Measurements from ENCODE around the gene NCAM2.

NCAM2 gene

DNA sequence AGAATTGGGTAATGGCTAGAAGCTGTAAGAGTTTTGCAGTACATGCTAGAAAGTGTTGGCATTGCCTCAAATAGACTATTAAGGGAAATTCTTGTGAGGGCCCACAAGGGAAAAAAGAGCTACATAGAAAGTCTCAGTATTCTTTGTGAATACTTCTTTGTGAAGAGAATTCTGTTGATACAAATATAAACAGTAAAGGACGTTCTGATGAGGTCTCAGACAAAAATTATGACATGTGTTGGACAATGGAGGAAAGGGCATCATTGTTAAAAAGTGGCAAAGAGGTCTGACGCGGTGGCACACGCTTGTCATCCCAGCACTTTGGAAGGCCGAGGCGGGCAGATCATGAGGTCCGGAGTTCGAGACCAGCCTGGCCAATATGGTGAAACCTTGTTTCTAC lies 458.9 kb downstream of the NCAM2 start:
- DNase-seq (ENCODE audit: low spot score), result no peak

DNA sequence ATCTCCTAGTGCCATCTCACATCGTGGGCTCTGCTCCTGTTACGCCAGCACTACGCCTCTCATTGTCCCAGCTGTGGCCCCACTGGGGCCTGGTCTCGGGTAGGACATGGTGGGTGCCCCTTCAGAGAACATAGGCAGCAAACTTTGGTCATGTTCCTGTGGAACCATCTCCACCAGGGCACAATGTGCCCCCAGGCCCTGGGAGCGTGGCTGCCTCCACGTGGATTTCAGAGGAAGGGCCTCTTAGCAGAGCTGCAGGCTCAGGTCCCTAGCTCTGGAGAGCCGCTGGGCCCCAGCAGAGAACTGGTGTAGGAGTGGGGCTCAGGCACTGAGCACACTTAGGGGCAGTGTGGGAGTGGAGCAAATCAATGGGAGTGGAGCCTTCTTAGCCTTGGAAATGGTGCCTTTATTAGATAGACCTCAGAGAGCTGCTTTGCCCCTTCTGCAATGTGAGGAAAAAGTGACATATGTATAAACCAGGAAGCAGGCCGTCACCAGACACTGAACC lies 460.0 kb downstream of the NCAM2 start:
- DNase-seq (ENCODE audit: low spot score), result no peak

DNA sequence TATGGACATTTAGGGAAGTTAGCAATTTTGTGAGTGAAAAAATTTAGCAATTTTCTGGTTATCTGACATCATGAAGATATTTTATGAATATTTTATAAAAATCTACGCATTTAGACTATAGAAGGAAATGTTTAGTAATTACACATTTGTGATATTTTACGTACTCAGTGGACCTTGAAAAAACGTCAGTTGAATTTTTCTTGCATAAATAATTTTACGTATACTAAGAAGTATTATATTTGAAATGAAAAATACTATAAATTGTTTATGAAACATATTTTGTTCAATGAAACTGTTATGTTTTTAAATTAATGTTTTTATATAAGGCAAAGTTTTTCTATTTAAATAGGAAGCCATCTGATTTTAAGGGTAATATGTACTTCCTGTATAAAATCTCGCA lies 462.8 kb downstream of the NCAM2 start:
- DNase-seq (ENCODE audit: low spot score), result no peak

DNA sequence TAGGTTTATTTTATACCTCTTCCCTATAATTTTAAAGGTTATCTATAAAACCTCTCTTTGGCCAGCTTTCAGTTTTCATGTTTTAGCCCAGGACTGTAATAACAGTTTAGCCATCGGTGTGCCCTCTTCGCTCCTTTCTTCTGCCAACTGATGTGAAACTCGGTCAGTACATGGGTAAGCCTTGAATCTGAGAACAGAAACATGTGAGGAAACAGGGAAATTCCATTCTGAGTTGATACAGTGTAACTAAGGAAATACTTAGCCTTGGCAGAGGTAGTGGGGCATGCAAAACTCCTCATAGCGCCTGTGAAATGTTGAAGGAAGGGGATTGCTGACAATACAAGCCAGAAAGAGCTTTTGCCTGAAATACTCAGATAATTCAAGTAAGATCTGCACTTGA lies 465.2 kb downstream of the NCAM2 start:
- peak; percentile 4 for DNase-seq (ENCODE audit: low spot score)

DNA sequence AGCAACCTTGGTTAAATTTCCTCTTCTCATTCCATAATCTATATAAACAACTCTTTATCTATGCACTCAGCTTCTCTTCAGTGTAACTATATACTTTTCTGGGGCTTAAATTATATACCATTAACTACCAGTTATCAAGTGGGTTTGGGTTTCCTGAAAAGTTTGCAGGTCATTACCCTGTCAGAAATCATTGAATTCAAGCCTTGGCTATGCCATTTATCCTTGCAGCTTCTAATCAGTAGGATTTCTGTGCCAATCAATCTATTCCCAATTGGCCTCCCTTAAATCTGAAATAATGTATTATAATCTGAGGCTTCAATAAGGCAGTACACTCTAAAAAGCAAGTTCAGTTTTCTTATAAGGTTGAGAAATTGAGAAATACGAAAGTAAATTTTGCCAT lies 466.5 kb downstream of the NCAM2 start:
- DNase-seq (ENCODE audit: low spot score), result no peak

DNA sequence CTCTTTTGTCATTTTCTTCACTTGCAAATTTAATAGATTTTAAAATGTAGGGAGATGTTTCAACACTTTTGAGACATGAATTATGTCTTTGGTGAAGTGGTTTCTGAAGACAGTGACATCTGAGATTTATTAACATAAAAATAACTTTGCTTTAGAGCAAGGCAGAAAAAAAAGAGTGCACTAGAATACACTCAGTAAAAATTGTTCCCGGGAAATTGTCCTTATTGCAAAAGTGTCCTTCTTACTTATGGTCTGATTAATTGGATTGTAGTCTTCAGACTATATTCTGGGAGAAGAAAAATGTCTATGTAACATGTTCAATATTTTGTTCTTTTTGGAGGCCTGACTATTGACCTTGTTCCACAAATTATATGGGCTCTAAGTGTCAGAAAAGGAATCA lies 468.5 kb downstream of the NCAM2 start:
- no peak for DNase-seq (ENCODE audit: low spot score)

DNA sequence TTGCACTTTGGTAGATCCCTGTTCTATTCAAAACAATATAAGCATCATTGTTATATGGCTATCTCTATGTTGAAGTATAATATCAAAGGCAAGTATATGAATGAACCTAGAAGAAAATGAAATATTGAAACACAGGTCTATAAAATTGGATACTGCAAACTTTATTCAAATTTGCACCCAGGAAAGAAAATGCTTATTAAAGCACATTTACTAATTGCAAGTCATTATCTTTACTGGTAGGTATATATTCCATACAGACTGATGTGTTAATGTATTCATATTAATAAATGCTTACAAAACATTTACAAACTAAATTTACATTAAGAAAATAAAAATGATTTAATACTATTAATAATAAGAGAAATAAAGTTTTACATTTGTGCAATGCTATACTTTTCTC lies 469.8 kb downstream of the NCAM2 start:
- DNase-seq (ENCODE audit: low spot score), result no peak

DNA sequence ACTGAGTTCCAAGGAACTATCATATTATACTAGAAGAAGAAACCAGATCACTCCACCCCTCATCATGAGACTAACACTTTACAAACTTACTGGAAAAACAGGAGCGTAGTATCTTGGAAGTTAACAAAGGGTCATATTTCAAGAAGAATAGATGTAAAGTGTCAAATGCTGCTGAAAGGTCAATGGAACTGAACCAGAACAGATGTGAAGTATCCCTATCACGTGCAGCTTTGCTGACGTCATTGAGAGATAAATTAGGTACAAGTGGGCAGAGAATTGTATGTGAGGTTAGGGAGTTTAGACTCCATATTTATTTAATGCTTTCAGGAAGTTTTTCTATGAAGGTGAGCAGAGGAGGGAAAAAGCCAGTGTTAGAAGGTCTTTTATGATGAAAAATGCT lies 483.0 kb downstream of the NCAM2 start:
- DNase-seq (ENCODE audit: low spot score), result no peak

DNA sequence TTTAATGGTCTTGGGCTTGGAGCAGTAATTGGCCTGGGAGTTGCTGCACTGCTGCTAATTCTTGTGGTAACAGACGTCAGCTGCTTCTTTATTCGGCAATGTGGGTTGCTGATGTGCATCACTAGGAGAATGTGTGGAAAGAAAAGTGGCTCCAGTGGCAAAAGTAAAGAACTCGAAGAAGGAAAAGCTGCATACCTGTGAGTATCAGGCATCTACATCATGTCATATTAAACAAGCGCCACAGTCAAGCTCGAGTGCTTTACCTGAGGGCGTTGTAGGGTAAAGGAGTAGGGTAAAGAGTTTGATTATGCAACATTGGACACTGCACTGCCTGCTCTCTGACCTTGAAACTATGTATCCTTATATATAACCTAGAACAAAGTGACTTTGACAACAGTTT lies 510.6 kb downstream of the NCAM2 start:
- DNase-seq (ENCODE audit: low spot score), result no peak

DNA sequence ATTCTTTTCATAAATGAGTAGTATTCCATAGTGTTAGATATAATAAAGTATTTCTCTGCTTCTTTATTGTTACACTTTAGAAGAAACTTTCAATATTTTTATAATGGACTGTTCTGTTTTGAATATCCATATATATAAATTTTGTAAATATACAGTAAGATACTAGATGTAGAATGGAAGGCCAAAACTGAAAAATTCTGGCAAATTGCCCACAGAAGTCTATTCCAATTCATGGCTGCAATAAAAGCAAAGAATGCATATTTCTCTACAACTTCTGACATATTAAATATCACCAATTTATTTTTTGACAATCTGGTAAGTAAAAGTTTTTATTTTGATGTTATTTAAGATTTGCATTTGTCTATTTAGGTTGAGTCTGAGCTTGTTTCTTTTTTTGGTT lies 532.5 kb downstream of the NCAM2 start:
- DNase-seq (ENCODE audit: low spot score), result no peak

DNA sequence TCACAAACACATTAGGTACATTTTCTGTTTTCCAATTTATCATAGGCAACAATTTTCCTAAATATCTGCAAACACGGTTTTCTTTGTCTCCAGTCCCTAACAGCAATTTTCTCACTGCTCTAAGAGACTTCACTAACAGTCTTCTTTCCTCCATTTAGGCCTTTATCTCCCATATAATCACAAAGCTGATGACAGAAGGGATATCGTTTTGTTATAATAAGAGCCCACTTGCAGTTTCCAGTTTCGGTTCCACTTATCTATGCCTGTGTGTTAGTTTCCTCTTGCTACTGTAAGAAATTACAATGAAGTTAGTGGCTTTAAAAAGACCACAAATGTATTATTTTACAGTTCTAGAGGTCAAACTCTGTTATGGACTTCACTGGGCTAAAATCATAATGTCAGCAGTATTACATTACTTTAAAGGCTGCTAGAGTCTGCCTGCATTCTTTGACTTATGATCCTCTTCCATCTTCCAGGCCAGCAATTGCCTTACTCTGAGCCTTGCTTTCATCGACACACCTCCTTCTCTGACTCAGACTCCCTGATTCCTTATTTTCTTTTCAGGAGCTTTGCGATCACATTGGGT lies 549.3 kb downstream of the NCAM2 start:
- no peak for DNase-seq (ENCODE audit: low spot score)

DNA sequence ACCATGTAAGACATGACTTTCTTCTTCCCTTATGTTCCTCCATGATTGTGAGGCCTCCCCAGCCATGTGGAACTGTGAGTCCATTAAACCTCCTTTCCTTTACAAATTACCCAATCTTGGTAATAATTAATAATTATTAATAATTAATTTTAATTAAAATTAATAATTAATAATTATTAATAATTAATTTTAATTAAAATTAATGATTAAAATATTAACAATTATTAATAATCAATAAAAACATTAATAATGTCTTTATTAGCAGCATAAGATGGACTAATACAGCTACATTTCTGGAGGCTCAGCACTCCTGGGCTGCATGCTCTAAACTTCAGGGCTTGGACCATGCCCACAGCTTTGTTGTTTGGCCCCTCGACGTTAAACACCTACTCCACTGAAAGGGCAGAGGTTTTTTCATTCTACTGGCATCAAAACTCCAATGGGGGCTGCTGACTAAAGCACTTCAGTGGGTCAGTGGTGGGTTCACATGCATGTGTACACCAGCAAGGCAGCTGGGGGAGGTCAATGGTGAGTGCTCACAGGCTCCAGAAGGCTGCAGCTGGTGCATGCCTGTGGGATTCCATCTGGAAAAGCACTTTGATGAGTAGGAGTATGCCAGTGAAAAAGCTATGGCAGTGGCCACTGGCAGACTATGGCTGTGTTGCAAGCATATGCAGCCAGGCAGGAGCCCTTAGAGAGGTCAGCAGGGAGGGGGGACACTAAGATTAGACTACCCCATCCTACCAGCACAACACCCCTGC lies 561.3 kb downstream of the NCAM2 start:
- DNase-seq (ENCODE audit: low spot score), result no peak
